ENCODE measurements around the gene ZNF787.
A peak's percentile ranks its signal among the peaks of the same experiment; 100 is the strongest.

ZNF787 gene

DNA sequence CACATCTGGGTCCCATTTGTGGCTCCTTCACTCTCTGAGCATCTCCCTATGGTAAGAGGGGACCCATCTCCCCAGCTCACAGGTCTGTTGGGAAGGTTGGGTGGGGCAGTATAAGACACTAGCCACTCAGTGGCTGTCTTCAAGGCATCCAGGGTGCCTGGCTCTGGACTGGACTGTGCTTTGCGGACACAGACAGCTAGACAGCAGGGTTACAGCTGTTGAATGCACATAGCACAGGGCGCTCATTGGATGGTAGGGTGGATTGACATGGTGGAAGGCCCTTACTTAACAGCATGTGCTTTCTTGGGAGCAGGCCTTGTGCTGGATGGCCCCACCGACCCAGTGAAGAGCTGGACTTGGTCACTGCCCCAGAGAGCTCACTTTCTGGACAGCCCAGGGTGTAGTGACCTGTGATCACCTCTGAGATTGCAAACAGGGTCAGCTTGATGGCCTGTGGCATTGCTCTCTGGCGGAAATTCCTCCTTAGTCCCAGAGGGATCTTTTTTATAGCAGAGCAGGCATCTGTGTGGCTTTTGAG is 21.9 kb upstream of the ZNF787 start:
- H3K27me3 ChIP-seq (ENCODE audit: low read length): no peaks in the 10 kb centered on the region
- no peaks in the 10 kb centered on the region for H3K9me3 ChIP-seq (ENCODE audit: insufficient read depth, low read length)
- H3K9ac ChIP-seq (ENCODE audit: low read length): no peak overlapping the region
- H3K4me3 ChIP-seq (ENCODE audit: insufficient read depth, low read length, poor library complexity, severe bottlenecking): no peak overlapping the region
- H3K27ac ChIP-seq (ENCODE audit: low read depth, low read length): no peak overlapping the region
- H2AFZ ChIP-seq (ENCODE audit: low read depth, low read length, severe bottlenecking): no peak overlapping the region
- TF ChIP-seq, protein P1, sequence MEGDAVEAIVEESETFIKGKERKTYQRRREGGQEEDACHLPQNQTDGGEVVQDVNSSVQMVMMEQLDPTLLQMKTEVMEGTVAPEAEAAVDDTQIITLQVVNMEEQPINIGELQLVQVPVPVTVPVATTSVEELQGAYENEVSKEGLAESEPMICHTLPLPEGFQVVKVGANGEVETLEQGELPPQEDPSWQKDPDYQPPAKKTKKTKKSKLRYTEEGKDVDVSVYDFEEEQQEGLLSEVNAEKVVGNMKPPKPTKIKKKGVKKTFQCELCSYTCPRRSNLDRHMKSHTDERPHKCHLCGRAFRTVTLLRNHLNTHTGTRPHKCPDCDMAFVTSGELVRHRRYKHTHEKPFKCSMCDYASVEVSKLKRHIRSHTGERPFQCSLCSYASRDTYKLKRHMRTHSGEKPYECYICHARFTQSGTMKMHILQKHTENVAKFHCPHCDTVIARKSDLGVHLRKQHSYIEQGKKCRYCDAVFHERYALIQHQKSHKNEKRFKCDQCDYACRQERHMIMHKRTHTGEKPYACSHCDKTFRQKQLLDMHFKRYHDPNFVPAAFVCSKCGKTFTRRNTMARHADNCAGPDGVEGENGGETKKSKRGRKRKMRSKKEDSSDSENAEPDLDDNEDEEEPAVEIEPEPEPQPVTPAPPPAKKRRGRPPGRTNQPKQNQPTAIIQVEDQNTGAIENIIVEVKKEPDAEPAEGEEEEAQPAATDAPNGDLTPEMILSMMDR (IDR thresholded peaks at IDR 0.05; ENCODE audit: insufficient read depth, low read length, poor library complexity, severe bottlenecking): no peak
- no peak for TF ChIP-seq EZH2phosphoT487 (conservative IDR thresholded peaks at IDR 0.05; ENCODE audit: low read length)
- H3K9me2 ChIP-seq (replicated peaks; ENCODE audit: insufficient read depth, low read length): no peaks in the 10 kb centered on the region
- H3K79me2 ChIP-seq (ENCODE audit: insufficient read depth, low read length): peaks cover 34% of the 10 kb centered on the region
- no peaks in the 10 kb centered on the region for H3K36me3 ChIP-seq (ENCODE audit: low read length)
- no peaks in the 10 kb centered on the region for H4K20me1 ChIP-seq (ENCODE audit: low read depth, low read length)
- no peaks in the 10 kb centered on the region for H3F3A ChIP-seq (ENCODE audit: insufficient read depth)
- H3K4me2 ChIP-seq (ENCODE audit: low read depth, low read length, poor library complexity, severe bottlenecking): no peak overlapping the region

GRCh38 chr19:56142087-56142787 is 21.1 kb upstream of the ZNF787 start:
- no peaks in the 10 kb centered on the region for H3K27me3 ChIP-seq (ENCODE audit: low read length)
- H3K36me3 ChIP-seq (ENCODE audit: low read length): no peaks in the 10 kb centered on the region
- no peaks in the 10 kb centered on the region for H4K20me1 ChIP-seq (ENCODE audit: low read depth, low read length)
- H3K79me2 ChIP-seq (ENCODE audit: insufficient read depth, low read length): peaks cover 34% of the 10 kb centered on the region
- peak overlapping the region; percentile 59 for H3K4me2 ChIP-seq (ENCODE audit: low read depth, low read length, poor library complexity, severe bottlenecking)
- peak overlapping the region; percentile 12 for H3K9ac ChIP-seq (ENCODE audit: low read length)
- no peaks in the 10 kb centered on the region for H3K9me3 ChIP-seq (ENCODE audit: insufficient read depth, low read length)
- TF ChIP-seq, protein P1 (IDR thresholded peaks at IDR 0.05; ENCODE audit: insufficient read depth, low read length, poor library complexity, severe bottlenecking): no peak
- no peak for TF ChIP-seq EZH2phosphoT487 (conservative IDR thresholded peaks at IDR 0.05; ENCODE audit: low read length)
- no peak overlapping the region for H2AFZ ChIP-seq (ENCODE audit: low read depth, low read length, severe bottlenecking)
- no peaks in the 10 kb centered on the region for H3F3A ChIP-seq (ENCODE audit: insufficient read depth)
- H3K4me3 ChIP-seq (ENCODE audit: insufficient read depth, low read length, poor library complexity, severe bottlenecking): peak overlapping the region; percentile 55
- H3K9me2 ChIP-seq (replicated peaks; ENCODE audit: insufficient read depth, low read length): no peaks in the 10 kb centered on the region
- H3K27ac ChIP-seq (ENCODE audit: low read depth, low read length): no peak overlapping the region

- H2AFZ ChIP-seq (ENCODE audit: low read depth, low read length, severe bottlenecking): no peak overlapping the region
- no peaks in the 10 kb centered on the region for H3K9me3 ChIP-seq (ENCODE audit: insufficient read depth, low read length)
- H3K4me2 ChIP-seq (ENCODE audit: low read depth, low read length, poor library complexity, severe bottlenecking): peak overlapping the region; percentile 79
- no peaks in the 10 kb centered on the region for H3K9me2 ChIP-seq (replicated peaks; ENCODE audit: insufficient read depth, low read length)
- H3K4me3 ChIP-seq (ENCODE audit: insufficient read depth, low read length, poor library complexity, severe bottlenecking): peak overlapping the region; percentile 55
- no peaks in the 10 kb centered on the region for H3K36me3 ChIP-seq (ENCODE audit: low read length)
- peak overlapping the region; percentile 74 for H3K9ac ChIP-seq (ENCODE audit: low read length)
- TF ChIP-seq, protein P1 (IDR thresholded peaks at IDR 0.05; ENCODE audit: insufficient read depth, low read length, poor library complexity, severe bottlenecking): no peak
- TF ChIP-seq EZH2phosphoT487 (conservative IDR thresholded peaks at IDR 0.05; ENCODE audit: low read length): no peak
- no peaks in the 10 kb centered on the region for H3K27me3 ChIP-seq (ENCODE audit: low read length)
- H4K20me1 ChIP-seq (ENCODE audit: low read depth, low read length): no peaks in the 10 kb centered on the region
- peaks cover 34% of the 10 kb centered on the region for H3K79me2 ChIP-seq (ENCODE audit: insufficient read depth, low read length)
- H3K27ac ChIP-seq (ENCODE audit: low read depth, low read length): peak overlapping the region; percentile 37
- no peaks in the 10 kb centered on the region for H3F3A ChIP-seq (ENCODE audit: insufficient read depth)
These were observed 20.4 kb upstream of the ZNF787 start for GRCh38 chr19:56141417-56141993.
